ENCODE measurements around the gene LAPTM4A.

Gene LAPTM4A

GRCh38 chr2:20016346-20016745 lies 35.1 kb downstream of the LAPTM4A start:
- TF ChIP-seq CTCF (IDR thresholded peaks at IDR 0.05; ENCODE audit: low read depth, low read length) = no peak
- H3K4me3 ChIP-seq (ENCODE audit: low read depth, low read length) = no peak overlapping the region
- no peak for DNase-seq (ENCODE audit: low read depth, low spot score)
- in situ Hi-C loops (cut with HindIII; ENCODE audit: low sequenced_read_pairs) = no loop called here

DNA sequence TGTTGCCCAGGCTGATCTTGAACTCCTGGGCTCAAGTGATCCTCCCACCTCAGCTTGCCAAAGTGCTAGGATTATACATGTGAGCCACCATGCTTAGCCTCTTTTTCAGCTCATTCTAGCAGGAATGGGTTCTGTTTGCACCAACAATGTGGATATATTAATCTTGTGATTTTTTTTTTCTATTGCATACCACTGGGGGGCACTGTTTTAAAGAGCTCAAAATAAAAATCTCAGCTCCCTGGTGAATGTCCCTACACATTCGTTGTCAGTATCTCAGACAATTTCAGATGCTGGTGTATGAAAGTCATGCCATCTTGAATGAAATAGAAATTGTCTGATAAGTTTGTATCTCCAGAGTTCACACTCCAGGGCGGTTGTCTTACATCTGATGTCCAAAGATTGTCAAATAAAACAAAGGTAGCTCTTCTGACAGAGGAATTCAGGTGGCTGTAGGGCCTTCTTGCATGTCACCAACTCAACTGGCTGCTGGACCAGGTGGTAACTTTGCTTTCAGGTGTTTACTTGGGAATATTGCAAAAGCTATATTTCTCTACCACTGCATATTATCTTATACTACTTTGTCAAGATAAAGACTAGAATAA lies 35.8 kb downstream of the LAPTM4A start:
- H3K4me3 ChIP-seq (ENCODE audit: low read depth, low read length) = no peak overlapping the region
- in situ Hi-C loops (cut with HindIII; ENCODE audit: low sequenced_read_pairs) = no loop called here
- peak; percentile 67 for DNase-seq (ENCODE audit: low read depth, low spot score)
- peak; percentile 47 for TF ChIP-seq CTCF (IDR thresholded peaks at IDR 0.05; ENCODE audit: low read depth, low read length)

DNA sequence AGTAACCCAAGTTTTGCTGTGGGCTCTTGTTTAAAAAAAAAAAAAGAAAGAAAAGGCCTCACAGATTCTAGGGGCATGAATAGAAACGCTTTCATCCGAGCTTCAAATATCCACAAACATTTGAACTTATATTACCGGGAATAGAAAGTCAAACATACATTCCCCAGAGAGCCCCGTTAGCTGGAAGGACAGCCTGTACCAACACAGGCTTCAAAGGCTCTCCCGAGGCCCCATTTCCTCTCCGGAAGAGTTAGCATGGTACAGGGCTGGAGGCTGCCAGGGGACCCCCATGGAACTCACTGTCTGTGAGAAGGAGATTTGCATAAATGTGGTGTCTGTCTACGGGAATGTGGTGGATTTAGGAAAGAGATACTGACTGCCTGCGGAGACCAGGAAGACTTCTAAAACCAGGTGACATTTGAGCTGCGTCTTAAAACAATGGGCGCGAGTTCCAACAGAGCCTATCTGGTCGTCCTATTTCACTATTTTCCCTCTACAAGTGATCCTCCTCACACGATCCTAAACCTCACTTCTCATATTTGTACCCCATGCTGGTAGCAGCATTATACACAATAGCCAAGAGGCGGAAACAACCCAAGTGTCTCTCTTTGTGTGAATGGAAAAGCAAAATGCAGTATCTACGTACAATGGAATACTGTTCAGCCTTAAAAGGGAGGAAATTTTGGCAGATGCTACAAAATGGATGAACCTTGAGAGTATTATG lies 38.1 kb downstream of the LAPTM4A start:
- in situ Hi-C loops (cut with HindIII; ENCODE audit: low sequenced_read_pairs) = no loop called here
- H3K4me3 ChIP-seq (ENCODE audit: low read depth, low read length) = peak overlapping the region; percentile 38
- no peak for TF ChIP-seq CTCF (IDR thresholded peaks at IDR 0.05; ENCODE audit: low read depth, low read length)
- DNase-seq (ENCODE audit: low read depth, low spot score) = peak; percentile 38

DNA sequence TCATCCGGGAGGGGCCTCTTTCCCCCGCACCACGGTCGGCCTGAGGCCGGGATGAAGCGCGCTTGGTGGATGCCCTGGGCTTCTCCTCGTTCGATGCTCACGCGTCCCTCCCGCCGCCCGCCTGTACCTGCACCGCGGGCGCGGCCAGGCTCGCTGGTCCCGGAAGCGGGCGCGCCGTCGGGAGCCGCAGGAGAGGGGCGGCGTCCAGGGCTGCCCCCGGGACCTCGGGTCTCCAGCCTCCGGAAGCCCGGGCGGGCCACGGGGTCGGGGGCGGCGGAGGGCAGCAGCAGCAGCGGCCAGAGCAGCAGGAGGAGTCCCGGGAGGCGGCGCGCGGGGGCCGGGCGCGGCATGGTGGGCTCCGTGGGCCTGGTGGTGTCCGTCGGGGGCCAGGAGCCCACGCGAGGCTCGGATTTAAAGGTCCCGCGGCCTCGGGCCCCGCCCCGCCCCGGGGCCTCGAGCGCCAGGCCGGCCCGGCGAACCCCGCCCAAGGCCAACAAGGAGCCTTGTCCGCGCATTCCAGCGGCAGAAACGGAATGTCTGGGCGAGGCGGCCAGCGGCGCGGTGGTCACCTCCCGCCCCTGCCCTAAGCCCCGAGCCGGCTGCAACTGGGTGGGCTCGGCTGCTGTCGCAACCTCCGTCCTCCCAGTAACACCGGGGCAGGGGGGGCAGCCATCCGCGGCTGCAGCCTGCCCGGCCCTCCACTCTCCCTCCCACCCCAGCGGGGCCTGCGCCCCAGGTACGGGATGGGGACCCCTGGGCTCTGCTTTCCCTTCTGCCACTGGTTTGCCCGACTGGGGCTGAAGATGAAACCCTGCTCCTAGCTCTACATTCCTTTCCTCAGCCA lies 38.9 kb downstream of the LAPTM4A start, which contains the start of gene MATN3:
Gene MATN3 (minus strand): TSS at position 387 of the 844 bp plus-strand sequence. CDS start 37 bp downstream, at position 350.
- DNase-seq (ENCODE audit: low read depth, low spot score) = peak; percentile 35
- TF ChIP-seq CTCF (IDR thresholded peaks at IDR 0.05; ENCODE audit: low read depth, low read length) = no peak
- in situ Hi-C loops (cut with HindIII; ENCODE audit: low sequenced_read_pairs) = no loop called here
- H3K4me3 ChIP-seq (ENCODE audit: low read depth, low read length) = peak within 1 kb of the TSS; percentile 38

- DNase-seq (ENCODE audit: low read depth, low spot score) = no peak
- H3K4me3 ChIP-seq (ENCODE audit: low read depth, low read length) = peak overlapping the region; percentile 38
- in situ Hi-C loops (cut with HindIII; ENCODE audit: low sequenced_read_pairs) = no loop called here
- TF ChIP-seq CTCF (IDR thresholded peaks at IDR 0.05; ENCODE audit: low read depth, low read length) = no peak
Observed at GRCh38 chr2:20012032-20012281, 39.5 kb downstream of the LAPTM4A start.

DNA sequence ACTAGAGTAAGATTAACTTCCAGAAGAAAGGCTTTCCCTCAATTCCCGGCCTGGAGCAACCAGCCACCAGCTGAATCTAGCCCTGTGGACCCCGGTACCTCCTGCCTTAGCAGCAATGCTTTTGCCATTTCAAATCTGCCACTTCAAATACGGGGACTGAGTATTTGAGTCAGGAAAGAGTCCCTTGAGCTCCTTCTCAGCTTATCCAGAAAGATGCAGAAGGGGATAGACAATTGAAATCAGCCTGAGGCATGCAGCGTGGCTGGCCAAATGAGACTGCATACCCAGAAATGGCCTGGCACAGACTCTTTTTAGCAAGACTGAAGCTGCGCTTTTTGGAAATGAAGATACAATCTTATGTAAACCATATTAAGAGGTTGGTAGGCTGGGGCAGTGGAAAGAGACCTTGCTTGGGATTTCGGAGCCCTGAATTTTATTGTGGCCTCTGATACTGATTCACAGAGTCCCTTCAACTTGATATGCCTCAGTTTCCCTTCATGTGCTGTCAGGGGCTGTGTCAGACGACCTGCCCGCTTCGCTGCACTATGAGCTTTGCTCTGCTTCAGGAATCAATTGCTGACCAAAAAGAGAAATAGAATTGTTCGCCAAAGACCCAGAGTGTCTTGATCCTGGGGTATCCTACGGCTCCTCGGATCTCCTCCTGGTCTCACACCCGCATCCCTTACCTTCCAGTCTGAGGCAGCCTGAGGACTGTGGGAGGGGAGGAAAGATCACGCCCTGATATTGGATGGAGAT lies 40.0 kb downstream of the LAPTM4A start:
- no peak overlapping the region for H3K4me3 ChIP-seq (ENCODE audit: low read depth, low read length)
- no peak for TF ChIP-seq CTCF (IDR thresholded peaks at IDR 0.05; ENCODE audit: low read depth, low read length)
- in situ Hi-C loops (cut with HindIII; ENCODE audit: low sequenced_read_pairs) = no loop called here
- DNase-seq (ENCODE audit: low read depth, low spot score) = no peak
